ENCODE measurements around the gene DGCR2. TPM values are rescaled to one million over a fixed set of nuclear protein-coding genes. Genes with fewer than 3 reads are reported as not detected.
A peak's percentile ranks its signal among the peaks of the same experiment; 100 is the strongest.

DGCR2 gene
- total and polyA plus RNA-seq, 11 donors = 26.0 to 53.3 (median 41.2) TPM

DNA sequence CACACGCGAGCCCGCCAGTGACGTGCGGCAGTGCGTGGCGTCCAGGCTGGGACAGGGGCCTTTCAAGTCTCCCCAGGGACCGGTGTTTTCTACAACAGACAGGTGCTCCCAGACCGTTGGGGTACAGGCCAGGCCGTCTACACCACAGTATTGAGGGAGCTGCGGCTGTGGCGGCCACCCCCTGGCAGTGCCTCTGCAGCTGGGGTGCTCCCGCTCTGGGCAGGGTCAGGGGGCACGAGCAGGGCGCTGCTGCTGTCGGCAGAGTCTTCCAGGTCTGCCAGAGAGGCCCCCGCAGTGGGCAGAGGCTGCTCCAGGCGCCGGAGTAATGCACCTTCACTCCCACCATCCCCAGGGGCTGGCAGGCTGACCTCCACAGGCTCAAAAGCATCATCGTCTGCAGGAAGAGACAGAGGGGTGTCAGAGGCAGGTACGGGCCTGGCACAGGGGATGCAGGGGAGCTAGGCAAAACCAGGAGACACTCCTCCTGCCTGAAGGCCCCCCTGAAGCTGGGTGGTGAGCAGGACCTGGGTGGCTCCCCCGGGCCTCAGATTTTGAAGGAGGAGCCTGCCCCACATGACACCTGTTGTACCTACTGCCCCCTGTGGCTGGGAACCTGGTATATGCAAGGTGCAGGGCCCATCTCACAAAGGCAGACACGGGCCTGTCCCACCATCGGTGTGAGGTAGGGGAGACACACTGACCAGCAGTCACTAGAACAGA is 83.3 kb downstream of the DGCR2 start:
- Histone ChIP-seq H3K36me3 (peaks cover 0 to 67% (median 63%) of the 10 kb centered on the region in 9 donors), H3K4me1 (peaks cover 0 to 6% (median 0%) of the 10 kb centered on the region in 12 donors), H3K27ac (no peak overlapping the region), H3K4me3 (no peak overlapping the region), H3K27me3 (no peaks in the 10 kb centered on the region), H3K9me3 (no peaks in the 10 kb centered on the region)
- intact Hi-C loops (cut with DNase I) = no loop called here
- peak in 1 of 5 donors; percentile 40 for DNase-seq
- WGBS, 4 donors = 90 to 96% (median 93%) methylated on average over 16 to 24 of the region's 24 CpGs
- no peak for TF ChIP-seq POLR2A (IDR thresholded peaks at IDR 0.05)
- TF ChIP-seq, protein P1, sequence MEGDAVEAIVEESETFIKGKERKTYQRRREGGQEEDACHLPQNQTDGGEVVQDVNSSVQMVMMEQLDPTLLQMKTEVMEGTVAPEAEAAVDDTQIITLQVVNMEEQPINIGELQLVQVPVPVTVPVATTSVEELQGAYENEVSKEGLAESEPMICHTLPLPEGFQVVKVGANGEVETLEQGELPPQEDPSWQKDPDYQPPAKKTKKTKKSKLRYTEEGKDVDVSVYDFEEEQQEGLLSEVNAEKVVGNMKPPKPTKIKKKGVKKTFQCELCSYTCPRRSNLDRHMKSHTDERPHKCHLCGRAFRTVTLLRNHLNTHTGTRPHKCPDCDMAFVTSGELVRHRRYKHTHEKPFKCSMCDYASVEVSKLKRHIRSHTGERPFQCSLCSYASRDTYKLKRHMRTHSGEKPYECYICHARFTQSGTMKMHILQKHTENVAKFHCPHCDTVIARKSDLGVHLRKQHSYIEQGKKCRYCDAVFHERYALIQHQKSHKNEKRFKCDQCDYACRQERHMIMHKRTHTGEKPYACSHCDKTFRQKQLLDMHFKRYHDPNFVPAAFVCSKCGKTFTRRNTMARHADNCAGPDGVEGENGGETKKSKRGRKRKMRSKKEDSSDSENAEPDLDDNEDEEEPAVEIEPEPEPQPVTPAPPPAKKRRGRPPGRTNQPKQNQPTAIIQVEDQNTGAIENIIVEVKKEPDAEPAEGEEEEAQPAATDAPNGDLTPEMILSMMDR (IDR thresholded peaks at IDR 0.05) = no peak
- ATAC-seq = no peak

DNA sequence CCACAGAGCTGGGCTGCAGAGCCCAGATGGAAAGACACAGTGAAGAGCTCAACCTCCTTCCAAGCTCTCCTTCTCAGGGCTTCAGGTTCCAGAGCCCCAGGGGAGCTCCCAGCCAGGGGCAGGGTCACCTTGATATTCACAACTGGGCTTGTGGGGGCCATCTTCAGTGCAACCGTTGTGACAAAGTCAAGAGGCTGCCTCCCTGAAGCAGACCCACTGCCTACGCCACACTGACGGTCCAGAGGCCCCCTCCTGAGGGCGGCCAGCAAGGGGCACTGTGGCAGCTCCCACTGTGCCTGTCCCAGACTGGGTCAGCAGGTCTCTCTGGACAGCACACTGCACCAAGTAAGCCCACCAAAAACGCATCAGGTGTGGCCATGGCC is 84.1 kb downstream of the DGCR2 start:
- ATAC-seq = no peak
- intact Hi-C loops (cut with DNase I) = no loop called here
- peaks cover 0 to 59% (median 56%) of the 10 kb centered on the region in 9 donors for H3K36me3 ChIP-seq

DNA sequence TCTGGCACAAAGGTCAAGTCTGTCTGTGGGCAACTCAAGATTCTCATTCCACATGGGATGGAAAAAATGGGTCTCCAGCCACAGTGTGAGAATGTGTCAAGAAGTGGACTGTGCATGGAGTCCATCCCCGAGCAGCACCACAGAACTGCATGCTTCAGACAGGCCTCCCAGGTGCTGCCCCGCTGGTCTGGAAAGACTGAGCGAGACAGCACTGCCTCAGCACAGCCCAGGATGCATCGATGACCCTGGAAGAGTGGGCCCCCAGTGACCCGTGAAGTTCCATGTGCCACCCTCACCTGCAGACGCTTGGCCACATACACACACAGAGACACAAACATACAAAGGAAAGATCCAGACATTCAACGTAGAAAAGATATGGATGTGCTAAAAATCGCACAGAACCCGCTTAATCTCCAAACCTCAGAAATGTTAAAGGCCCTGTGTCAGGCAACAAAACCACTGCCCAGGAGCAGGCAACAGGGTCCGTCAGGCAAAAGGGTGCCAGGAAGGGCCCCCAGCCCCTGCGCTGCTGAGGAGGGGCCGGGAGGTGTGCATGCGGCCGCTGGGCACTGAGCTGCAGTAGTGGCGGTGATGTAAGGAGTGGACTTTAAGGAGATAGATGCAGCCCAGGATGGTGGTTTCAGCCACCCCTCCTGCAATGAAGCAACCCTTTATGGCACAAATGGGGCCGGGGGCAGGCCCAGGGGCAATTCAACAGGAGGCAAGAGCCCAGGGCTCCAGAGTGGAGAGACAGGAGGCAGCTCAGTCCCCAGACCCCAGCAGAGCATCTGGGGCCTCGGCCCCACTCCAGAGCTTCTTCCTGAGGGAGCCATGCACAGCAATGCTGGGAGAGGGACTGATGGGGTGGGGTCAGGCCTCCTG is 84.7 kb downstream of the DGCR2 start:
- peaks cover 0 to 53% (median 50%) of the 10 kb centered on the region in 9 donors for H3K36me3 ChIP-seq
- H3K27ac ChIP-seq = no peak overlapping the region
- intact Hi-C loops (cut with DNase I) = no loop called here
- TF ChIP-seq POLR2A (IDR thresholded peaks at IDR 0.05) = no peak
- TF ChIP-seq, protein P1 (IDR thresholded peaks at IDR 0.05) = no peak
- WGBS, 4 donors = 86 to 95% (median 90%) methylated on average over 17 of the region's 17 CpGs
- DNase-seq = peak in 1 of 5 donors; percentile 44
- H3K4me1 ChIP-seq = peaks cover 0 to 6% (median 0%) of the 10 kb centered on the region in 12 donors
- H3K27me3 ChIP-seq = no peaks in the 10 kb centered on the region
- no peaks in the 10 kb centered on the region for H3K9me3 ChIP-seq
- no peak overlapping the region for H3K4me3 ChIP-seq
- no peak for ATAC-seq

More for the DNA sequence above, 84.1 kb downstream of the DGCR2 start:
- H3K27ac ChIP-seq = no peak overlapping the region
- DNase-seq = peak in 1 of 5 donors; percentile 43
- no peak overlapping the region for H3K4me3 ChIP-seq
- H3K27me3 ChIP-seq = no peaks in the 10 kb centered on the region
- peaks cover 0 to 6% (median 0%) of the 10 kb centered on the region in 12 donors for H3K4me1 ChIP-seq
- no peaks in the 10 kb centered on the region for H3K9me3 ChIP-seq
- WGBS, 4 donors = 86 to 100% (median 92%) methylated on average over 4 to 5 of the region's 5 CpGs
- no peak for TF ChIP-seq POLR2A (IDR thresholded peaks at IDR 0.05)
- TF ChIP-seq, protein P1 (IDR thresholded peaks at IDR 0.05) = no peak

All from heart left ventricle (tissue), 16 donors.